OCI-LY3 (cell line): ENCODE data around the gene RPS19BP1.

Source experiments
- EZH2phosphoT487 ChIP-seq: fragments of 200-600 bp; shearing (Covaris generic); IDR thresholded peaks from 2 replicates; pipeline ENCODE4 v1.6.1; 2018; ENCODE audit warnings: antibody characterized with exemption, mixed run types, low read depth
- TF ChIP-seq, protein P1 (sequence below): fragments of 200-600, 300-600 bp; sonication (generic); IDR thresholded peaks from 2 replicates; pipeline ENCODE4 v1.5.1; 2014; ENCODE audit warnings: antibody characterized with exemption, low read length, low read depth

GRCh38 chr22:39527481-39527961 lies 5.0 kb downstream of the RPS19BP1 start:
- TF ChIP-seq, protein P1, sequence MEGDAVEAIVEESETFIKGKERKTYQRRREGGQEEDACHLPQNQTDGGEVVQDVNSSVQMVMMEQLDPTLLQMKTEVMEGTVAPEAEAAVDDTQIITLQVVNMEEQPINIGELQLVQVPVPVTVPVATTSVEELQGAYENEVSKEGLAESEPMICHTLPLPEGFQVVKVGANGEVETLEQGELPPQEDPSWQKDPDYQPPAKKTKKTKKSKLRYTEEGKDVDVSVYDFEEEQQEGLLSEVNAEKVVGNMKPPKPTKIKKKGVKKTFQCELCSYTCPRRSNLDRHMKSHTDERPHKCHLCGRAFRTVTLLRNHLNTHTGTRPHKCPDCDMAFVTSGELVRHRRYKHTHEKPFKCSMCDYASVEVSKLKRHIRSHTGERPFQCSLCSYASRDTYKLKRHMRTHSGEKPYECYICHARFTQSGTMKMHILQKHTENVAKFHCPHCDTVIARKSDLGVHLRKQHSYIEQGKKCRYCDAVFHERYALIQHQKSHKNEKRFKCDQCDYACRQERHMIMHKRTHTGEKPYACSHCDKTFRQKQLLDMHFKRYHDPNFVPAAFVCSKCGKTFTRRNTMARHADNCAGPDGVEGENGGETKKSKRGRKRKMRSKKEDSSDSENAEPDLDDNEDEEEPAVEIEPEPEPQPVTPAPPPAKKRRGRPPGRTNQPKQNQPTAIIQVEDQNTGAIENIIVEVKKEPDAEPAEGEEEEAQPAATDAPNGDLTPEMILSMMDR: no peak
- no peak for TF ChIP-seq EZH2phosphoT487
